Vagina (tissue), 2 donors: ENCODE results near the gene AKAP1.

ENCODE experiments used
- POLR2A ChIP-seq, 2 donors: fragments of 450-650 bp; IDR thresholded peaks; one replicate each; pipeline ENCODE4 v1.6.1; 2017; ENCODE audit warnings: antibody characterized with exemption in 2 of 2, mild to moderate bottlenecking in 2 of 2, moderate library complexity in 2 of 2
- POLR2AphosphoS5 ChIP-seq, 2 donors: sonication (generic); formaldehyde crosslinking; IDR thresholded peaks; one replicate each; pipeline ENCODE4 v1.9.0; 2017; ENCODE audit warnings: antibody characterized with exemption in 2 of 2, mild to moderate bottlenecking in 2 of 2, low read depth in 1 of 2; ENCODE audit not compliant: insufficient read depth in 1 of 2
- TF ChIP-seq, protein P1 (sequence below), 3 experiments: fragments of 450-650 bp in 2 of 3; fragments of 200-600 bp in 1 of 3; sonication (generic) in 1 of 3; IDR thresholded peaks; one replicate each; pipeline ENCODE4 v1.5.1; 2017 to 2019; ENCODE audit warnings: antibody characterized with exemption in 3 of 3, mild to moderate bottlenecking in 2 of 3, moderate library complexity in 2 of 3

DNA sequence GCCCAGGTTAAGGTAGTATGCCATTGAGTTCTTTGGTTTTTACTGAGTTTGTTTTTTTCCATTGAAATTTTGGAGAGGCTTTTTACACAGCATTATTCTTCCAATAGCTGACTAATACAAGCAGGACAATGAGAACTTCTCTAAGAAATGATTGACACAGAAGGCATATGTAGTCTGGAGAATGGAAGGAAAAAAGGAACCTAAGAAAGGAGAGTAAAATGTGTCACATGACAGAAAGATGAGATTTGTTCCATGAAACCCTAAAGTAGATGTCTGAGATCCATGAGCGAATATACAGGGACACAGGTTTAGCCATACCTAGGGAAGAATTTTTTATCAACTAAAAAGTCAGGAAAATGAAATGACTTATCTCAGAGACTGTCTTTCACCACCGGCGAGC is 80.7 kb downstream of the AKAP1 start:
- TF ChIP-seq, protein P1, sequence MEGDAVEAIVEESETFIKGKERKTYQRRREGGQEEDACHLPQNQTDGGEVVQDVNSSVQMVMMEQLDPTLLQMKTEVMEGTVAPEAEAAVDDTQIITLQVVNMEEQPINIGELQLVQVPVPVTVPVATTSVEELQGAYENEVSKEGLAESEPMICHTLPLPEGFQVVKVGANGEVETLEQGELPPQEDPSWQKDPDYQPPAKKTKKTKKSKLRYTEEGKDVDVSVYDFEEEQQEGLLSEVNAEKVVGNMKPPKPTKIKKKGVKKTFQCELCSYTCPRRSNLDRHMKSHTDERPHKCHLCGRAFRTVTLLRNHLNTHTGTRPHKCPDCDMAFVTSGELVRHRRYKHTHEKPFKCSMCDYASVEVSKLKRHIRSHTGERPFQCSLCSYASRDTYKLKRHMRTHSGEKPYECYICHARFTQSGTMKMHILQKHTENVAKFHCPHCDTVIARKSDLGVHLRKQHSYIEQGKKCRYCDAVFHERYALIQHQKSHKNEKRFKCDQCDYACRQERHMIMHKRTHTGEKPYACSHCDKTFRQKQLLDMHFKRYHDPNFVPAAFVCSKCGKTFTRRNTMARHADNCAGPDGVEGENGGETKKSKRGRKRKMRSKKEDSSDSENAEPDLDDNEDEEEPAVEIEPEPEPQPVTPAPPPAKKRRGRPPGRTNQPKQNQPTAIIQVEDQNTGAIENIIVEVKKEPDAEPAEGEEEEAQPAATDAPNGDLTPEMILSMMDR (IDR thresholded peaks at IDR 0.05) = no peak
- TF ChIP-seq POLR2A (IDR thresholded peaks at IDR 0.05) (no peak), POLR2AphosphoS5 (IDR thresholded peaks at IDR 0.05; ENCODE audit: insufficient read depth in 1 of 2, low read depth in 1 of 2) (no peak)
